Skeletal muscle cell (primary cell): ENCODE data around the gene SHD.
"Not testable (repeated sequence)": the region's sequence is repeated elsewhere in the genome, so short reads cannot be mapped to it uniquely, and the experiment has no call there.

Source experiments
- DNase-seq: peaks from one replicate; pipeline ENCODE4 v3.0.0-alpha.2; 2010; ENCODE audit warnings: low read depth
- H3K4me3 ChIP-seq: 2 replicates; pipeline ENCODE4 v1.5.1; 2011; ENCODE audit warnings: low read depth, mild to moderate bottlenecking, control low read depth, low read length, moderate library complexity

Gene SHD

DNA sequence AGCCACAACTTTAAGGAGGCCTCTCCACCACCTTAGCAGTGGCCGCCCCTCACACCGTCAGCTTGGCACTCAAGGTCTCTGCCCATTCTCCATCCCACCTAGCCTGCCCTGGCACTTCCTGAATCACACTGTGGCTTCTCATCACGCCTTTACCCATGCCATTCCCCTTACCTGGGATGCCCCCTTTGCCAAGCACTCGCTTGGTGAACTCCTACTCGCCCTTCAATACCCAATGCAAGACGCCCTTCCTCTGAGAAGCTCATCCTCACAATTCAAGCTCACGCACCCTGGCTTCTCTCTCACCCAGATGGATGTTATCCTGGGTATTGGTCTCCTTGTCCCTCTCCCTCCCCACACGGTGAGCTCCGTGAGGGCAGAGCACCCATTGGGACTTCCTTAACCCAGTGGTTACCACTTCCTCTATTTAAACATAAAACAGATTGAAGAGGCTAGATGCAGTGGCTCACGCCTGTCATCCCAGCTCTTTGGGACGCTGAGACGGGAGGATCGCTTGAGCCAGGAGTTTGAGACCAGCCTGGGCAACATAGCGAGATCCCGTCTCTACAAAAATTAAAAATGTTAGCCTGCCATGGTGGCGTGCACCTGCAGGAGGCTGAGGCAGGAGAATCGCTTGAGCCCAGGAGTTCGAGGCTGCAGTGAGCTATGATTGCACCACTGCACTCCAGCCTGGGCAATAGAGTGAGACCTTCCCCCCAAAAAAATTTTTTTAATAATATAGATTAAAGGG lies 12.6 kb upstream of the SHD start:
- no peak for DNase-seq

DNA sequence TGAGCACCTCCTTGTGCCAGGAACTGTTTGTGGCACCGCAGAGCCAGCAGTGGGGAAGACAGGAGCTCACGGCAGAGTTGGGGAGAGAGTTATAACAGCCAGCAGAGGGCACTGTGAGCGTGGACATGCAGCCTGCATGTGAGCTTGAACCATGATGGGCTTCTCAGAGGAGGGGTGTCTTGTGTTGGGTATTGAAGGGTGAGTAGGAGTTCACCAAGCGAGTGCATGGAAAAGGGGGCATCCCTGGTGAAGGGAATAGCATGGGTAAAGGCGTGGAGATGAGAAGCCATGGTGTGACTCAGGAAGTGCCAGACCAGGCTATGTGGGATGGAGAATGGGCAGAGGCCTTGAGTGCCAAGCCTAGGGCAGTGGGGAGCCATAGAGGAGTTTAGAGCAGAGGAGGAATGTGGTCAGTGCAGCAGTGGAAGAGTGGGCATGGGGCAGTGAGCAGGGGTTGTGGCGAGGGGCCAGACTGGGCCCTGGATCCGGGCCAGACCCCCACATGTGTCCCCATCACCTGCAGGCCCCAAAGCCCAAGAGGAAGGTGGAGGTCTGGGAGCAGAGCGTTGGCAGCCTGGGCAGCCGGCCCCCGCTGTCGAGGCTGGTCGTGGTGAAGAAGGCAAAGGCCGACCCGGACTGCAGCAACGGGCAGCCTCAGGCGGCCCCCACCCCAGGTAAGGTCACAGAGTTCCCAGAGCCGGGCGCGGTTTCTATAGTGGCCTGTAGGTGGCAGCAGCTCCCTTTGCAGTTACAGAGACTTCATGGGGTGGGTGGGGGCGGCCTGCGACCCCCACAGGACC lies 11.8 kb upstream of the SHD start:
- DNase-seq, result no peak
- H3K4me3 ChIP-seq, result no peak overlapping the region

More for the DNA sequence above, 12.6 kb upstream of the SHD start:
- no peak overlapping the region for H3K4me3 ChIP-seq

DNA sequence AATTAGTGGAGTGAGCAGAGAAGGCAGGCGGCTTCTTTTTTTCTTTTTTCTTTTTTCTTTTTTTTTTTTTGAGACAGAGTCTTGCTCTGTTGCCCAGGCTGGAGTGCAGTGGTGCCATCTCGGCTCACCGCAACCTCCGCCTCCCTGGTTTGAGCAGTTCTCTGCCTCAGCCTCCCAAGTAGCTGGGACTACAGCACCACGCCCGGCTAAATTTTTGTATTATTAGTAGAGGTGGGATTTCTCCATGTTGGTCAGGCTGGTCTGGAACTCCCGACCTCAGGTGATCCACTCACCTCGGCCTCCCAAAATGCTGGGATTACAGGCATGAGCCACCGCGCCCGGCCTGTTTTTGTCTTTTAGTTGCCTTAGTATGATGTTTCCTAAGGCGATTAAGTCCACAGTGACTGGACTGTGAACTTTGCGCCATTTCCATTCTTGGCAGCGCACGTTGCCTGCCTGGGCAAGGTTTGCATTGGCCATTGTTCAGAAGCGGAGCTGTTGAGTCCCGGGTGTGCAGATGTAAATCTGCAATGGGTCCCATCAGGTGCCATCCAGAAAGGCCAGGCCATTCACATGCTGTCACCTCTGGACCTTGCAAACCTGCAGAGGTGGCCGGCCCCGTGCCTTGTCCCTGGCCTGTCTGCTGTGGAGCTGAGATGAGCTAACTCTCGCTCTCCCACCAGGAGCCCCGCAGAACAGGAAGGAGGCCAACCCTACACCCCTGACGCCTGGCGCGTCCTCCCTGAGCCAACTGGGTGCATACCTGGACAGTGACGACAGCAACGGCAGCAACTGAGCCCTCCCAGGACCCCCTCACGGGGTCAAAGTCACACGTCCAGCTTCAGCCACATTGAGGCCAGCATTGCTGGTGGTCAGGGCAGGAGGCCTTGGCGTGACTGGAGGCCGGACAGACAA lies 10.9 kb upstream of the SHD start:
- no peak overlapping the region for H3K4me3 ChIP-seq
- no peak for DNase-seq

DNA sequence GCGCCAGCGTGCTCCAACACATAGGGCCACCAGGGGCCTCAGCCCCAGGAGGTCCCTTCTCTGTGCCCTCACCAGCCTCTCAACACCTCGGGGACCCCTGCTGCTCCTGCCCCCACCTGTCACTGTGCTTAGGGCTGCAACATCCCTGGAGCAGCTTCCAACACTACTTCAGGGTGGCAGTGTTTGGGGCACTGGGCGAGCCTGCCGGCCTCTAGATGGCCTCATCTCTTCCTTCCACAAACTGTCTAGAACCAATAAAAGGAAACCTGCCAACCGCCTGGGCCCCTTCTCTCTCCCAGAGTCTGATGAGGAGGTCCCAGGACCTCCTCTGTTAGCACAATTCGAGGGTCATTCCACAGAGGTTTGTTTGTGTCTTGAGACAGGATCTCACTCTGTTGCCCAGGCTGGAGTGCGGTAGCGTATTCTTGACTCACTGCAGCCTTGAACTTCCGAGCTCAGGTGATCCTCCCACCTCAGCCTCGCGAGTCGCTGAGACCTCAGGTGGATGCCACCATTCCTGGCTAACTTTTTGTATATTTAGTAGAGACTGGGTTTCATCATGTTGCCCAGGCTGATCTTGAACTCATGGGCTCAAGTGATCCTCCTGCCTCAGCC lies 10.1 kb upstream of the SHD start:
- no peak for DNase-seq
- H3K4me3 ChIP-seq, result no peak overlapping the region

DNA sequence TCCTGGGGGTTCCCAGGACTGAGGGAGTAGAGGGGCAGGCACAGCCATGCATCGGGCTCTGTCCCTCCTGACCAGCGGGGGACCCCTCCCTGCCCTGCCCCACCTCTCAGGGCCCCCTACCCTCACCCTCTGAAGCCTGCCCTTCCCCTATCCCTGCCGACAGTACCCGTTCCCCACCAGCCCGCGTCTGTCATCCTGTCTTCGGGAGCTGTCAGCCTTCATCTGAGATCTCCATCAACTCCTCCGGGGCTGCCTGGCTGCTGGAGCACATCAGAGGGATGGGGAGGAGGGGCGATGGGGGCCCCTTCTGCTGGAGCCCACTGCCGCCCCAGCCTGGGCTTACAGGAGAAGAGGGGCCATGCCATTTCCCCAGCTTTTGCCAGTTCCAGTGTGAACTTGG lies 6.2 kb upstream of the SHD start:
- H3K4me3 ChIP-seq, result no peak overlapping the region
- DNase-seq, result no peak

DNA sequence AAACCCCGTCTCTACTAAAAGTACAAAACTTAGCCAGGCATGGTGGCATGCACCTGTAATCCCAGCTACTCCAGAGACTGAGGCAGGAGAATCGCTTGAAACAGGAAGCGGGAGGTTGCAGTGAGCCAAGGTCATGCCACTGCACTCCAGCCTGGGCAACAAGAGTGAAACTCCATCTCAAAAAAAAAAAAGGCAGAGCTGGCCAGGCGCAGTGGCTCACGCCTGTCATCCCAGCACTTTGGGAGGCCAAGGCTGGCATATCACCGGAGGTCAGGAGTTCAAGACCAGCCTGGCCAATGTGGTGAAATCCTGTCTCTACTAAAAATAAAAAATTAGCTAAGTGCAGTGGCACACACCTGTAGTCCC lies 4.8 kb upstream of the SHD start:
- H3K4me3 ChIP-seq, DNase-seq: not testable (repeated sequence)

DNA sequence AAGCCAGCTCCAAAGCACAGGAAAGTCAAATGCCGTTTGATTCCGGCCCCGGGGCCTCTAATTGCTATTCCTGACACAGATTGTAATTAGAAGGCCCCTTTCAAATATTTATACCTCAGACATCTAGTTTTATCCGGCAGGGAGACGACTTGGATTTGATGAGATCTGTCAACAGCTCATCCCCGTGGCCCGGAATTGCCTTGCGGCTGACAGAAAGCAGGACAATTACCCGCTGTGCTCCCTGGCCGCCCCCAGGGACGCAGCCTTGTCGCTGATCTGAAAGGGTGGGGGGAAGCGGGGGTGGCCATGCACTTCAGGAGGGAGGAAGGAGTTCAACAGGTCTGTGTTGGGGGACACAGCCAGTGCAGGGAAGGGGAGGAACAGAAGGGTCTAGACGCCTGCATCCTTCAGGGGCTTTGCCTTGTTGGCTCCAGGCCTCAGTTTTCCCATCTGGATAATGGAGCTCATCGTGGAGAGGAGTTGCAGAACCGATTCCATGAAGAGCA lies 1.8 kb upstream of the SHD start:
- no peak overlapping the region for H3K4me3 ChIP-seq
- no peak for DNase-seq

DNA sequence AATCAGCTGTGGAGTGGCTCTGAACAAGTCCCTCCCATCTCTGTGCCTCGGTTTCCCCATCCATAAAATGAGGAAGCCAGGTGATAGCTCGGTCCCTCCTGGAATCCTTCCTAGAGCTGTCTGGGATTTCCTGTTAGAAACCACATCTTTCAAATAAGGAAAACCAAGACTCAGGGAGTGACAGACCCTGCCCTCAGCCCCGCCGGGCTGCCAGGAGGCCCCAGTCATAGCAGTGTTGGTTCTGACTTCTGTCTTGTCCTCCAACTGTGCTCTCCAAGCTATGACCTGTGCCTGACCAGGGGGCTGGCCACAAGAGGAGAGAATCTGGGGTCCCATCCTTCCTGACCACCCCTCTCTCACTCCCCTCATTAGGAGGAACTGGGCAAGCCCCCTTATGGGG lies 1.1 kb upstream of the SHD start:
- no peak overlapping the region for H3K4me3 ChIP-seq
- no peak for DNase-seq

DNA sequence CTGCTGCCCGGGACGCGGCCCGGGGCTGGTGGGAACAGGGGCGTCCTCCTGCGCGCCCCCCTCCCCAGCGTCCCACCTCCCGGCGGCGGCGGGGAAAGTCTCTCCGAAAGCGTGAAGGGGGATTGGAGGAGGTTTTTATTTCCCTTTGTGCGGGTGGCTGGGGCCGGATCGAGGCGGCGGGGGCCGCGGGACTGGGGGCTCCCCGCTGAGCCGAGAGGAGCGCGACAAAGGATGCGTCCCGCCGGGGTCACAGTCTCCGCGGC lies 132 bp downstream of the SHD start:
- DNase-seq, result no peak

DNA sequence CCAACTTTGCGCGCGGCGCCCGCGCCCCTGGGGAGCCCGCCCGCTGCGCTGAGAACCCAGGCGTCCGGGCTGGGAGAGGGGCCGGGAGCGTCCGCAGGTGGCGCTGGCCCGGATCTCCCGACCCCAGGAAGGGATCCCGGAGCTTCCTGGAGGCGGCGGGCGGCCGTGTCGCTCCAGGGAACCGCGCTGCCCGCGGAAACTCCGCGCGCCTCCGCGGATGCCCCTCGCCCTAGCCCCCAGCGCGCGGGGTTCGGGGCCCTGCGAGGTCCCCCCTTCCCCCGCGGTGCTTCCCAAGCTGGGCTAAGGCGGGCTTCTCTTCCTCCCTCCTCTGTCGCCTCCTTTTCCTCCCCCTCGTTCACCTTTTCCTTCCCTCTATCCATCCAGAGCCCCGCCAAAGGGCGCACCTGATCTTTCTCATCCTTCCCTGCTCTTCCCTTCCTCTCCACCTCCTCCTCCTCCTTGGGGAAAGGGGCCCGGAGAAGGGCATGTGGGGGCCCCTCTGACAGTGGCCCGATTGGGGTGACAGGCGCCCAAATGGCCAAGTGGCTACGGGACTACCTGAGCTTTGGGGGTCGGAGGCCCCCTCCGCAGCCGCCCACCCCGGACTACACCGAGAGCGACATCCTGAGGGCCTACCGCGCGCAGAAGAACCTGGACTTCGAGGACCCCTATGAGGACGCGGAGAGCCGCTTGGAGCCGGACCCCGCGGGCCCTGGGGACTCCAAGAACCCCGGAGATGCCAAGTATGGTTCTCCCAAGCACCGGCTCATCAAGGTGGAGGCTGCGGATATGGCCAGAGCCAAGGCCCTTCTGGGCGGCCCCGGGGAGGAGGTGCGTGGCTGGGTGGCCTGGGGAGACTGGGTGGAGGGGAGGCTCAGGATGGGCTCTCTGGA lies 710 bp downstream of the SHD start:
- no peak for DNase-seq
- H3K4me3 ChIP-seq, result peak overlapping the region; percentile 56

More for the DNA sequence above, 132 bp downstream of the SHD start:
- peak overlapping the region; percentile 56 for H3K4me3 ChIP-seq

DNA sequence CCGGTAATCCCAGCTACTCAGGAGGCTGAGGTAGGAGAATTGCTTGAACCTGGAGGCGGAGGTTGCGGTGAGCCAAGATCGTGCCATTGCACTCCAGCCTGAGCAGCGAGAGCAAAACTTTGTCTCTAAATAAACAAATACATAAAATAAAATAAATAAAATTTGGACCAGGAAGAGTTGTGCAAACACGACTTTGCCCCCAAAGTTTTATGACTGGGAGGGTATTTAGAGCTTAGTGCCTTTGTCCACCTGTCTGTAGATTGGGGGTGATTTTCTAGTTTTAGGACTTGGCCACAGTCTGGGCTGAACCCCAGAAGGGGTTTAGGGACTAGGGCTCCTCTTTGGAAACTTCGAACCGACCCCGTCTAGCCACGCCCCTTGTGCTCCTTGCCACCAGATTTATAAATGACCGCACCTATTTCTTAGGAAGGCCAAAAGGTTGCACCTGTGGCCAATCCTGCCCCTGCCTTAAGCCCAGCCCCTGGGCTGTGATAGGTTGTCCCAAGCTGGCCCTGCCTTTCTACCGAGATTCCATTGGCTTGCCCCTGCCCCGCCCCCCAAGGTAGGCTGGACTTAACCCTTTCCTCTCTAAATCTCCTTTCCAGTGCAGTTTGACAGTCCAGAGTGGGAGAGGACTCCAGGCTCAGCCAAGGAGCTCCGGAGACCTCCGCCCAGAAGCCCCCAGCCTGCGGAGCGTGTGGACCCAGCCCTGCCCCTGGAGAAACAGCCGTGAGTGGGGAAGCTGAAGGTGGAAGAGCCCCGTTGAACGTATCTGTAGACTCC lies 5.3 kb downstream of the SHD start:
- H3K4me3 ChIP-seq, result no peak overlapping the region
- no peak for DNase-seq

DNA sequence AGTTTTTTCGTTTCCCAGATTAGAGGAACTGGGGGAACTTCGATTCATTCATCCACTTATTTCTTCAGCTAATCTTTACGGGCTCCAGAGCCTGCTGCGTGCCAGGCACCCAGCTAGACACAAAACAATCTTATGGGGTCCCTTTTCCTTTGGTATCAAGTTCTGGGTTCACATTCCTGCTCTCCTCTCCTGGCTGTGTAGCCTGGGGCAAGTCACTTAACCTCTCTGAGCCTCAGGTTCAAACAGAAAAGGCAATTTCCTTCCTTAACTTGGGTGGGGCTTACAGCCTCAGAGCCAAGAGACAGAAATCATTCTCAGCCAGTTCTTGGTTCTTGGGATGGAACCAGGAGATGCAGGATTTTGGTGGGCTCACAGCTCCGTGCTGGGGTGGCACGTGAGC lies 5.9 kb downstream of the SHD start:
- H3K4me3 ChIP-seq, result no peak overlapping the region
- DNase-seq, result no peak

DNA sequence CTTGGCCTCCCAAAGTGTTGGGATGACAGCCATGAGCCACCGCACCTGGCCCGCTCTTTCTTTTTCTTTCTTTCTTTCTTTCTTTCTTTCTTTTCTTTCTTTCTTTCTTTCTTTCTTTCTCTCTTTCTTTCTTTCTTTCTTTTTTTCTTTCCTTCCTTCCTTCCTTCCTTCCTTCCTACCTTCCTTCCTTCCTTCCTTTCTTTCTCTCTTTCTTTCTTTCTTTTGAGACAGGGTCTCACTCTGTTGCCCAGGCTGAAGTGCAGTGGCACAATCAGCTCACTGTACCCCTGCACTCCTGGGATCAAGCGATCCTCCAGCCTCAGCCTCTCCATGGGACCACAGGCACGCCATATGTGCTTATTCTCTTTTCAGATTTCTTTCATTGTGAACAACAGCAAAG lies 7.1 kb downstream of the SHD start:
- not testable (repeated sequence) for H3K4me3 ChIP-seq, DNase-seq

DNA sequence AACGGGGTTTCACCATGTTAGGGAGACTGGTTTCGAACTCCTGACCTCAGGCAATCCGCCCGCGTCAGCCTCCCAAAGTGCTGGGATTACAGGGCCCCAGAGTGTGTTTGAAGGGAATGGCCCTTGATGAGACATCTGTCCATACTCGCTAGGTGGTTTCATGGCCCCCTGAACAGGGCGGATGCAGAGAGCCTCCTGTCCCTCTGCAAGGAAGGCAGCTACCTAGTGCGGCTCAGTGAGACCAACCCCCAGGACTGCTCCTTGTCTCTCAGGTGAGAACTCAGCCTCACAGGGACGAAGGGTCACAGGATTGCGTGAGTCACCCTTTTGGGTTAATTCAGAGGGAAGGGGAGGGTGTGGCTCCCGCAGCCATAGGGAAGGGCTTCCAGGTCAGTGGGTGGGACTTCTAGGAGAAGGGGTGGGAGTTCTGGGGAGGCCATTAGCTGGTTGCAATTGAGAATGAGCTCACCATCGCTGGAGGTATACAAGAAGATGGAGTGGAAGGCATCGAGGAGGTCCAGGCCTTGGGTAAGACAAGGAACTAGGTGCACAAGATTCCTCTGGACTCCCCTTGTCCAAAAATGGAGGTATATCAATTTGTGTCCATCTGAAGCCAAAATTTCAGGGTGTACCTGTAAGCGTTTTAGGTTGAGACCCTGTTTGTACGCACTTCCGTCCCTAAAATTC lies 9.2 kb downstream of the SHD start:
- H3K4me3 ChIP-seq, result no peak overlapping the region
- DNase-seq, result no peak

DNA sequence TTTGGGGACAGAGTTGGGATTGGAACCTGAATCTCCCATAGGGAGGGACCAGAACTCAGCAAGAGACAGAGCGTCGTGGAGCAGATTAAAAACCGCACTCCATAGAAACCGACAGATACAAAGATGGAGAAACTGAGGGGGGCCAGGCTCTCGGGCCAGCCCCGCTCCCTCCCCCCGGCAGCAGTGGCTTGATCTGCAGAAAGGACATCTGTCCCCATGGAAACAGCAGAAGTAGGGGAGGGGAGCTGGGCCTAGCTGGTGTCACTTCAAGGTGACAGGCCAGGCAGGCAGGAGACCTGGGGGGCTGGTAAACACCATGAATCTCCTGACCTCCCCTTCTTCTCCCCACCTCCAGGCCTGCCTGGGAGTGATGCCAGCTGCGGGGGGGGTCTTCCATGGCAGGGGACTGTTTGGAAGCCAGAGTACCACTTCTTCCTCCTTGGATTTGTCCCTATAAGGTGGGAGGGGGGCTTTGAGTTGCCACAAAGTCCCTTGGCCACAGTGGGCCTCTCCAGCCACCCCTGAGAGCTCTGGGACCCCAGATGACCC lies 12.2 kb downstream of the SHD start:
- no peak for DNase-seq
- no peak overlapping the region for H3K4me3 ChIP-seq

DNA sequence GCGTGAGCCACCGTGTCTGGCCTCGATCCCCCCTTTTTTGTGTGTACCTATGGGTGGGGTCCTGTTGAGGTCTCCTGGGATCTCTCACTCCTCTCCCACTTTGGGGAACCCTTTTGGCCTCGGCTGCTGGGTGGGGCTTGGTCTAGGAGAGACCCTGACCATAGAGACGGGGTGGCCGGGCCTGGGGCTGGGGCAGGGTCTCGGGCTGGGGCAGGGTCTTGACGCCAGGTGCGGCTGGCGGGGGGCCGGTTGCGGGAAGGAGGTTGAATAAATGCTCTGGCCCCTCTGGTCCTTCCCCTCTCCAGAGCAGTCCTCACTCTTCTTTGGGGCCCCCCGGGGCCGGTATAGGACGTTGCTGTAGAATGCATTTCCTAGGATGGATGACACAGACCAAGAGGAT lies 13.4 kb downstream of the SHD start:
- no peak overlapping the region for H3K4me3 ChIP-seq
- no peak for DNase-seq

DNA sequence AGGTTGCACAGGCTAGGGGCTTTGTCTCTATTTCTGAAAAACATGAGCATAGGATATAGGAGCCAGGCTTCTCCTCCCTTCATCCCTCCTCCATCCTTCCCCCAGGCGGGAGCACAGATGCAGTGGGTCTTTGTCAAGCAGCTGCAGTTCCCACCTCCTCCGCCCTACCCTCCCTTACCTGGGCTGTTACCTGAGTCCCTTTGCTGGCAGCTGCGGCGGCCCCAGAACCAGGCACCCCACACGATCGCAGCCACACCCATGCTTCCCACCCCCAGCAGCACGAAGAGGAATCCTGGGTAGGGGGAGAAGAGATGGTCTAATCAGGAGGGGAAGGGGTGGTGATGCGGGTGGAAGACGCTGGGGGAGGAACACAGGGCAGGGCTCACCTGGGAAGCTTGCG lies 15.3 kb downstream of the SHD start:
- no peak for DNase-seq
- no peak overlapping the region for H3K4me3 ChIP-seq
